HepG2 (cell line): ENCODE measurements around the gene TMEM135. TPM values are rescaled to one million over a fixed set of nuclear protein-coding genes. Genes with fewer than 3 reads are reported as not detected.

Source experiments
- ATAC-seq: fragments of 200-7000 bp; cut with Tn5 transposase; 3 replicates; pipeline ENCODE4 v1.9.1; 2020; ENCODE audit warnings: mild to moderate bottlenecking, moderate library complexity
- BruUV-seq: library from RNA; stranded (reverse); fragments of 400-500 nt; replicated peaks from 2 replicates; lab custom pipeline; 2021; lab: Mats Ljungman, UMichigan
- CTCF ChIA-PET: fragments of 300-600 bp; formaldehyde crosslinking; extraction: SDS; loops from one replicate; lab custom pipeline; 2021; ENCODE audit warnings: low total read pairs, inconsistent platforms, low intra/inter-chr PET ratio; lab: Yijun Ruan, JAX
- POLR2A ChIA-PET: fragments of 350-600 bp; sonication (Branson Sonifier 250); formaldehyde crosslinking; loops from one replicate; lab custom pipeline; 2020; ENCODE audit warnings: antibody characterized with exemption, inconsistent platforms; lab: Yijun Ruan, JAX
- DNase-seq: peaks from one replicate; pipeline ENCODE4 v3.0.0-alpha.2; 2015; ENCODE audit warnings: low spot score
- FAIRE-seq: peaks from 3 replicates; lab custom pipeline; 2011; peaks lifted over from hg19 to GRCh38; lab: Jason Lieb, UNC
- H2AFZ ChIP-seq: one replicate; pipeline ENCODE4 v1.6.1; 2011; ENCODE audit warnings: low read length, inconsistent platforms
- H3K27ac ChIP-seq: fragments of 300-600 bp; 3 replicates; pipeline ENCODE4 v1.8.0; 2011; ENCODE audit warnings: mixed run types, mild to moderate bottlenecking, mixed read lengths, low read length, inconsistent platforms; ENCODE audit not compliant: insufficient read depth; ENCODE audit errors: extremely low read length
- H3K27me3 ChIP-seq, 2 experiments: fragments of 200-600 bp in 1 of 2; 2 replicates in 1 of 2; 3 replicates in 1 of 2; pipeline versions ENCODE4 v1.6.0 to v1.8.0; 2011; ENCODE audit warnings: low read length in 2 of 2, mild to moderate bottlenecking in 2 of 2, moderate library complexity in 2 of 2, inconsistent platforms in 1 of 2; ENCODE audit not compliant: insufficient read depth in 2 of 2, control insufficient read depth in 1 of 2
- H3K36me3 ChIP-seq, 2 experiments: fragments of 200-600 bp in 1 of 2; replicated peaks in 1 of 2; 2 replicates in 1 of 2; 3 replicates in 1 of 2; pipeline versions ENCODE4 v1.5.1 to v1.8.0; 2011; ENCODE audit warnings: low read length in 2 of 2, inconsistent platforms in 1 of 2; ENCODE audit not compliant: insufficient read depth in 2 of 2, control insufficient read depth in 1 of 2
- H3K4me1 ChIP-seq: 2 replicates; pipeline ENCODE4 v1.5.1; 2012; ENCODE audit warnings: low read length, inconsistent platforms; ENCODE audit not compliant: insufficient read depth
- H3K4me2 ChIP-seq: 2 replicates; pipeline ENCODE4 v1.6.0; 2011; ENCODE audit warnings: low read depth, low read length, inconsistent platforms
- H3K4me3 ChIP-seq, 3 experiments: fragments of 200-600 bp in 1 of 3; sonication (generic), shearing (Covaris generic) in 1 of 3; replicated peaks in 1 of 3; 2 replicates each; pipeline ENCODE4 v1.5.1; 2011 to 2016; ENCODE audit warnings: low read length in 3 of 3, inconsistent platforms in 2 of 3, low read depth in 2 of 3, mild to moderate bottlenecking in 2 of 3, control low read depth in 1 of 3, mixed read lengths in 1 of 3; ENCODE audit not compliant: insufficient read depth in 1 of 3
- H3K79me2 ChIP-seq: one replicate; pipeline ENCODE4 v1.6.1; 2011; ENCODE audit warnings: low read length, inconsistent platforms; ENCODE audit not compliant: insufficient read depth
- H3K9ac ChIP-seq: 2 replicates; pipeline ENCODE4 v1.6.0; 2011; ENCODE audit warnings: mild to moderate bottlenecking, low read depth, low read length, inconsistent platforms; ENCODE audit not compliant: insufficient read depth
- H3K9me3 ChIP-seq: 2 replicates; pipeline ENCODE4 v1.5.1; 2012; ENCODE audit warnings: mild to moderate bottlenecking, low read length
- H4K20me1 ChIP-seq: 2 replicates; pipeline ENCODE4 v1.6.0; 2011; ENCODE audit warnings: inconsistent platforms, mild to moderate bottlenecking, low read length, moderate library complexity; ENCODE audit not compliant: insufficient read depth
- ARNT2 ChIP-seq: sonication (generic); formaldehyde crosslinking; IDR thresholded peaks from 2 replicates; pipeline ENCODE4 v1.8.0; 2022; ENCODE audit warnings: mild to moderate bottlenecking, low read depth, missing genetic modification reagents, moderate library complexity
- FOXK1 ChIP-seq: sonication (generic); formaldehyde crosslinking; IDR thresholded peaks from 2 replicates; pipeline ENCODE4 v1.4.0; 2020; ENCODE audit warnings: low read depth, missing genetic modification reagents, borderline replicate concordance
- FOXP1 ChIP-seq, 2 experiments: fragments of 450-650 bp in 1 of 2; IDR thresholded peaks; 2 replicates each; pipeline ENCODE4 v1.6.1; 2017 to 2018; ENCODE audit warnings: antibody characterized with exemption in 1 of 2
- JUNB ChIP-seq: sonication (generic); formaldehyde crosslinking; IDR thresholded peaks from 2 replicates; pipeline ENCODE4 v1.8.0; 2022; ENCODE audit warnings: missing genetic modification reagents, mild to moderate bottlenecking, borderline replicate concordance
- MAFK ChIP-seq, 2 experiments: IDR thresholded peaks in 1 of 2; conservative IDR thresholded peaks in 1 of 2; 2 replicates each; pipeline ENCODE4 v1.6.1; 2011; ENCODE audit warnings: improper control_type of control experiment in 2 of 2, low read length in 2 of 2
- TP53 ChIP-seq: sonication (generic); formaldehyde crosslinking; conservative IDR thresholded peaks from 2 replicates; pipeline ENCODE4 v1.4.0; 2020; ENCODE audit warnings: missing genetic modification reagents
- WGBS: methylation state at CpG from one replicate; pipeline ENCODE4 v1.1.6; 2017; ENCODE audit warnings: low lambda C conversion rate; 5-methylcytosine and 5-hydroxymethylcytosine counted together
- in situ Hi-C: cut with HindIII; loops from 2 replicates; pipeline ENCODE4 v1.10.0; 2017; ENCODE audit warnings: low pct_unique_long_range_greater_than_20kb; ENCODE audit not compliant: extremely low pct_ligation_motif_present
- intact Hi-C: fragments of 100-400 bp; cut with micrococcal nuclease; formaldehyde crosslinking; loops from one replicate; pipeline ENCODE4 v1.10.0; 2022; ENCODE audit not compliant: unreplicated experiment
- polyA plus RNA-seq, 8 experiments: library from polyadenylated mRNA; depleted of rRNA in 3 of 8; stranded (reverse) in 7 of 8; unstranded in 1 of 8; fragments of >200 nt; fragmentation: Illumina TruSeq in 4 of 8; extraction: Trizol in 4 of 8; gene quantifications; 2 replicates each; pipeline versions ENCODE4 v1.2.1 to v1.2.3, GENCODE V29; 2011 to 2016; ENCODE audit warnings: low read depth in 4 of 8, missing spikeins in 1 of 8, mixed read lengths in 1 of 8; ENCODE audit not compliant: insufficient read depth in 1 of 8
- total RNA-seq, 5 experiments: library from RNA; depleted of rRNA; stranded (reverse); fragments of >200 nt; fragmentation: Illumina TruSeq; extraction: Trizol; gene quantifications; 2 replicates each; pipeline ENCODE4 v1.2.3, GENCODE V29; 2016; ENCODE audit warnings: low read depth in 1 of 5
- TF ChIP-seq, protein P1 (sequence below): sonication (generic); formaldehyde crosslinking; IDR thresholded peaks from 2 replicates; pipeline ENCODE4 v1.4.0; 2020; ENCODE audit warnings: mild to moderate bottlenecking, missing genetic modification reagents, borderline replicate concordance
- TF ChIP-seq, protein P2 (sequence below): sonication (generic); formaldehyde crosslinking; conservative IDR thresholded peaks from 2 replicates; pipeline ENCODE4 v1.4.0; 2020; ENCODE audit warnings: missing genetic modification reagents

TMEM135 gene
- total and polyA plus RNA-seq, 2 of the 13 experiments (the other 11 are each of a cell fraction or from before 2014, with no cell fraction given) = 36.6 to 88.9 TPM

DNA sequence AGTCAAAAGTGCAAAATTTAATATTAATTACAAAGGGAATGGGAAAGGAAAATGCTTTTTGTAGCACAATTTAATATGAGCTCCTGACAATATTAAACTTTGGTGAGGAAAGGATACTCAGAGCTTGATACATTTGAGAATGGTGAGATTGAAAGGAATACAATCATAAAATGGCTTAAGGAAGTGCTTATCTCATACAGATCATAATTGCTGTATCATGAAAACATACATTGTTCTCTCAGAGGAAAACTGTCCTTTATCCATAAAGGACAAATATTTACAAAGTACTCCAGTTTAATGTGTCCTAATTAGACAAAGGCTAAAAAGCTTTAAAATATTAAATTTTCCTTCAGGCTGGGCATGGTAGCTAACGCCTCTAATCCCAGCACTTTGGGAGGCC is 260.4 kb downstream of the TMEM135 start:
- H3K36me3 ChIP-seq = peaks cover 5 to 13% of the 10 kb centered on the region in 2 experiments
- ATAC-seq (no peak), DNase-seq (no peak), FAIRE-seq (no peak)
- H3K9me3 ChIP-seq = no peaks in the 10 kb centered on the region
- in situ Hi-C loops = loop anchor here (5.0 to 25.0 kb wide), 2 partner anchors 211 to 361 kb away; no protein-coding TSS in a partner anchor
- H2AFZ ChIP-seq = no peak overlapping the region
- no peaks in the 10 kb centered on the region for H3K4me1 ChIP-seq
- POLR2A ChIA-PET = no interaction called here
- no peak overlapping the region for H3K27ac ChIP-seq
- no TSS peak for BruUV-seq
- H3K27me3 ChIP-seq = no peaks in the 10 kb centered on the region
- H3K79me2 ChIP-seq = no peaks in the 10 kb centered on the region
- WGBS = 100% methylated on average over 1 of the region's 1 CpG
- H4K20me1 ChIP-seq = no peaks in the 10 kb centered on the region
- H3K4me3 ChIP-seq = no peak overlapping the region
- H3K4me2 ChIP-seq = no peak overlapping the region
- no peak overlapping the region for H3K9ac ChIP-seq
- intact Hi-C loops = no loop called here
- CTCF ChIA-PET = no interaction called here
- TF ChIP-seq FOXK1 (CRISPR knock-in tag) (no peak), MAFK (conservative IDR thresholded peaks at IDR 0.05 in 1 of 2, IDR thresholded peaks at IDR 0.05 in 1 of 2; ENCODE audit: low read length in 2 of 2) (peak in 1 of 2 experiments; percentile 22; a peak in 1 of 4 replicates)

DNA sequence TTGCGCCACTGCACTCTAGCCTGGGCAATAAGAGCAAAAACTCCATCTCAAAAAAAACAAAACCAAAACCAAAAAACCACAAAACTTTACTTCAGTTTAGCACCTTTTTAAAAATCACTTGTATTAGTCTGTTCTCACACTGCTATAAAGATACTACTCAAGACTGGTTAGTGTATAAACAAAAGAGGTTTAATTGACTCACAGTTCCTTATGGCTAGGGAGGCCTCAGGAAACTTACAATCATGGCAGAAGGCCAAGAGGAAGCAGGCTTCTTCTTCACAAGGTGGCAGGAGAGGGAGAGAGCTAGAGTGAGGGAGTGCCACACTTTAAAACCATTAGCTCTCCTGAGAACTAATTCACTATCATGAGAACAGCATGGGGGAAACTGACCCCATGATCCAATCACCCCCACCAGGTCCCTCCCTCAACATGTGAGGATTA is 261.3 kb downstream of the TMEM135 start:
- no peak for ATAC-seq
- WGBS = 100% methylated on average over 1 of the region's 1 CpG
- TF ChIP-seq, protein P1, sequence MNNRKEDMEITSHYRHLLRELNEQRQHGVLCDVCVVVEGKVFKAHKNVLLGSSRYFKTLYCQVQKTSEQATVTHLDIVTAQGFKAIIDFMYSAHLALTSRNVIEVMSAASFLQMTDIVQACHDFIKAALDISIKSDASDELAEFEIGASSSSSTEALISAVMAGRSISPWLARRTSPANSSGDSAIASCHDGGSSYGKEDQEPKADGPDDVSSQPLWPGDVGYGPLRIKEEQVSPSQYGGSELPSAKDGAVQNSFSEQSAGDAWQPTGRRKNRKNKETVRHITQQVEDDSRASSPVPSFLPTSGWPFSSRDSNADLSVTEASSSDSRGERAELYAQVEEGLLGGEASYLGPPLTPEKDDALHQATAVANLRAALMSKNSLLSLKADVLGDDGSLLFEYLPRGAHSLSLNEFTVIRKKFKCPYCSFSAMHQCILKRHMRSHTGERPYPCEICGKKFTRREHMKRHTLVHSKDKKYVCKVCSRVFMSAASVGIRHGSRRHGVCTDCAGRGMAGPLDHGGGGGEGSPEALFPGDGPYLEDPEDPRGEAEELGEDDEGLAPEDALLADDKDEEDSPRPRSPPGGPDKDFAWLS (CRISPR knock-in tag) = no peak
- TF ChIP-seq ARNT2 (CRISPR knock-in tag) = no peak
- no peak for TF ChIP-seq TP53
- TF ChIP-seq, protein P2, sequence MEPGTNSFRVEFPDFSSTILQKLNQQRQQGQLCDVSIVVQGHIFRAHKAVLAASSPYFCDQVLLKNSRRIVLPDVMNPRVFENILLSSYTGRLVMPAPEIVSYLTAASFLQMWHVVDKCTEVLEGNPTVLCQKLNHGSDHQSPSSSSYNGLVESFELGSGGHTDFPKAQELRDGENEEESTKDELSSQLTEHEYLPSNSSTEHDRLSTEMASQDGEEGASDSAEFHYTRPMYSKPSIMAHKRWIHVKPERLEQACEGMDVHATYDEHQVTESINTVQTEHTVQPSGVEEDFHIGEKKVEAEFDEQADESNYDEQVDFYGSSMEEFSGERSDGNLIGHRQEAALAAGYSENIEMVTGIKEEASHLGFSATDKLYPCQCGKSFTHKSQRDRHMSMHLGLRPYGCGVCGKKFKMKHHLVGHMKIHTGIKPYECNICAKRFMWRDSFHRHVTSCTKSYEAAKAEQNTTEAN (CRISPR knock-in tag) = no peak
- TF ChIP-seq JUNB (CRISPR knock-in tag) = no peak
- no peak for TF ChIP-seq FOXP1 (IDR thresholded peaks at IDR 0.05)
- TF ChIP-seq FOXP1 (CRISPR knock-in tag; IDR thresholded peaks at IDR 0.05) = no peak

More for the DNA sequence above, 261.3 kb downstream of the TMEM135 start:
- H4K20me1 ChIP-seq = no peaks in the 10 kb centered on the region
- H3K27ac ChIP-seq = no peak overlapping the region
- ChIA-PET POLR2A (no interaction called here), CTCF (no interaction called here)
- no peaks in the 10 kb centered on the region for H3K79me2 ChIP-seq
- no peaks in the 10 kb centered on the region for H3K9me3 ChIP-seq
- in situ Hi-C loops = loop anchor here (5.0 to 25.0 kb wide), 2 partner anchors 212 to 362 kb away; no protein-coding TSS in a partner anchor
- BruUV-seq = no TSS peak
- FAIRE-seq (no peak), DNase-seq (no peak)
- no peak overlapping the region for H3K4me2 ChIP-seq
- intact Hi-C loops = no loop called here
- no peak overlapping the region for H3K9ac ChIP-seq
- H3K27me3 ChIP-seq = no peaks in the 10 kb centered on the region
- no peak overlapping the region for H3K4me3 ChIP-seq
- H2AFZ ChIP-seq = no peak overlapping the region
- H3K36me3 ChIP-seq = peaks cover 8 to 22% of the 10 kb centered on the region in 2 experiments
- no peaks in the 10 kb centered on the region for H3K4me1 ChIP-seq
